ENCODE data around the gene ACAA1. TPM values are rescaled to one million over a fixed set of nuclear protein-coding genes. Genes with fewer than 3 reads are reported as not detected.

Gene ACAA1
- total RNA-seq, 2 experiments from 2014 or later: 55.5 to 57.7 TPM

- intact Hi-C loops (cut with micrococcal nuclease): loop anchor here (5.0 to 10.0 kb wide), 3 partner anchors 141 to 361 kb away; partner anchors contain the start of gene XYLB
- Mint-ChIP-seq H3K4me1 (ENCODE audit: low read depth) (no peaks in the 10 kb centered on the region), H3K36me3 (peaks cover 5% of the 10 kb centered on the region), H3K9me3 (no peaks in the 10 kb centered on the region), H3K27me3 (no peaks in the 10 kb centered on the region), H3K4me3 (no peak overlapping the region), H3K27ac (no peak overlapping the region)
- ChIA-PET POLR2A (interaction anchor here (1.2 kb wide), 1 partner anchor 50 kb away, joined by 3 read pairs; no protein-coding TSS in a partner anchor), CTCF (interaction anchor here (0.7 to 5.2 kb wide), 6 partner anchors 8 to 406 kb away, joined by 3 to 41 read pairs (median 4); partner anchors contain the start of gene XYLB)
- no peak for DNase-seq
These were observed 21.1 kb downstream of the ACAA1 start for GRCh38 chr3:38115645-38116427.

- peak; percentile 5 for DNase-seq
- H3K27ac Mint-ChIP-seq: no peak overlapping the region
- ChIA-PET CTCF (interaction anchor here (0.8 kb wide), 1 partner anchor 118 kb away, joined by 3 read pairs; no protein-coding TSS in a partner anchor), POLR2A (interaction anchor here (1.2 kb wide), 1 partner anchor 51 kb away, joined by 3 read pairs; no protein-coding TSS in a partner anchor)
- H3K36me3 Mint-ChIP-seq: no peaks in the 10 kb centered on the region
- H3K9me3 Mint-ChIP-seq: no peaks in the 10 kb centered on the region
- no peaks in the 10 kb centered on the region for H3K4me1 Mint-ChIP-seq (ENCODE audit: low read depth)
- H3K4me3 Mint-ChIP-seq: no peak overlapping the region
- intact Hi-C loops (cut with micrococcal nuclease): loop anchor here (5.0 to 10.0 kb wide), 3 partner anchors 140 to 362 kb away; partner anchors contain the start of gene XYLB
- H3K27me3 Mint-ChIP-seq: no peaks in the 10 kb centered on the region
These were observed 21.9 kb downstream of the ACAA1 start for GRCh38 chr3:38114875-38115644.

GRCh38 chr3:38114052-38114874 lies 22.7 kb downstream of the ACAA1 start:
- Mint-ChIP-seq H3K9me3 (no peaks in the 10 kb centered on the region), H3K27ac (no peak overlapping the region), H3K4me3 (no peak overlapping the region), H3K27me3 (no peaks in the 10 kb centered on the region), H3K36me3 (no peaks in the 10 kb centered on the region), H3K4me1 (ENCODE audit: low read depth) (no peaks in the 10 kb centered on the region)
- peak; percentile 7 for DNase-seq
- ChIA-PET POLR2A (no interaction called here), CTCF (no interaction called here)
- intact Hi-C loops (cut with micrococcal nuclease): loop anchor here (10.0 kb wide), 1 partner anchor 139 kb away; no protein-coding TSS in a partner anchor

GRCh38 chr3:38112378-38112761 lies 24.6 kb downstream of the ACAA1 start:
- no peaks in the 10 kb centered on the region for H3K36me3 Mint-ChIP-seq
- H3K4me1 Mint-ChIP-seq (ENCODE audit: low read depth): no peaks in the 10 kb centered on the region
- no peaks in the 10 kb centered on the region for H3K9me3 Mint-ChIP-seq
- POLR2A ChIA-PET: no interaction called here
- H3K27me3 Mint-ChIP-seq: no peaks in the 10 kb centered on the region
- CTCF ChIA-PET: no interaction called here
- no peak overlapping the region for H3K4me3 Mint-ChIP-seq
- H3K27ac Mint-ChIP-seq: no peak overlapping the region
- intact Hi-C loops (cut with micrococcal nuclease): loop anchor here (10.0 kb wide), 1 partner anchor 138 kb away; no protein-coding TSS in a partner anchor
- no peak for DNase-seq

GRCh38 chr3:38111696-38112377 lies 25.1 kb downstream of the ACAA1 start:
- H3K4me1 Mint-ChIP-seq (ENCODE audit: low read depth): no peaks in the 10 kb centered on the region
- no peaks in the 10 kb centered on the region for H3K27me3 Mint-ChIP-seq
- DNase-seq: peak; percentile 4
- intact Hi-C loops (cut with micrococcal nuclease): loop anchor here (10.0 kb wide), 1 partner anchor 137 kb away; no protein-coding TSS in a partner anchor
- ChIA-PET POLR2A (no interaction called here), CTCF (no interaction called here)
- H3K9me3 Mint-ChIP-seq: no peaks in the 10 kb centered on the region
- H3K4me3 Mint-ChIP-seq: no peak overlapping the region
- H3K27ac Mint-ChIP-seq: no peak overlapping the region
- H3K36me3 Mint-ChIP-seq: no peaks in the 10 kb centered on the region

GRCh38 chr3:38111201-38111600 lies 25.7 kb downstream of the ACAA1 start:
- Mint-ChIP-seq H3K4me1 (ENCODE audit: low read depth) (no peaks in the 10 kb centered on the region), H3K36me3 (no peaks in the 10 kb centered on the region), H3K27me3 (no peaks in the 10 kb centered on the region), H3K27ac (no peak overlapping the region), H3K9me3 (no peaks in the 10 kb centered on the region), H3K4me3 (no peak overlapping the region)
- DNase-seq: no peak
- ChIA-PET POLR2A (no interaction called here), CTCF (no interaction called here)
- intact Hi-C loops (cut with micrococcal nuclease): loop anchor here (10.0 kb wide), 1 partner anchor 136 kb away; no protein-coding TSS in a partner anchor

GRCh38 chr3:38110314-38111050 lies 26.4 kb downstream of the ACAA1 start:
- no peaks in the 10 kb centered on the region for H3K4me1 Mint-ChIP-seq (ENCODE audit: low read depth)
- no peak overlapping the region for H3K27ac Mint-ChIP-seq
- H3K9me3 Mint-ChIP-seq: peaks cover 3% of the 10 kb centered on the region
- no peak for DNase-seq
- CTCF ChIA-PET: no interaction called here
- H3K4me3 Mint-ChIP-seq: no peak overlapping the region
- H3K36me3 Mint-ChIP-seq: peaks cover 3% of the 10 kb centered on the region
- H3K27me3 Mint-ChIP-seq: no peaks in the 10 kb centered on the region
- POLR2A ChIA-PET: no interaction called here
- intact Hi-C loops (cut with micrococcal nuclease): loop anchor here (10.0 kb wide), 1 partner anchor 136 kb away; no protein-coding TSS in a partner anchor

- H3K36me3 Mint-ChIP-seq: peaks cover 6% of the 10 kb centered on the region
- intact Hi-C loops (cut with micrococcal nuclease): loop anchor here (10.0 kb wide), 1 partner anchor 135 kb away; no protein-coding TSS in a partner anchor
These were observed 27.2 kb downstream of the ACAA1 start for GRCh38 chr3:38109580-38110313.

GRCh38 chr3:38108649-38109579 lies 28.0 kb downstream of the ACAA1 start:
- Mint-ChIP-seq H3K27me3 (no peaks in the 10 kb centered on the region), H3K4me1 (ENCODE audit: low read depth) (no peaks in the 10 kb centered on the region), H3K4me3 (no peak overlapping the region), H3K36me3 (peaks cover 9% of the 10 kb centered on the region), H3K9me3 (peaks cover 11% of the 10 kb centered on the region), H3K27ac (no peak overlapping the region)
- CTCF ChIA-PET: interaction anchor here (1.0 to 1.3 kb wide), 2 partner anchors 8 to 9 kb away, joined by 3 read pairs; no protein-coding TSS in a partner anchor
- intact Hi-C loops (cut with micrococcal nuclease): no loop called here
- POLR2A ChIA-PET: no interaction called here
- no peak for DNase-seq

More at GRCh38 chr3:38109580-38110313, 27.2 kb downstream of the ACAA1 start:
- H3K4me3 Mint-ChIP-seq: no peak overlapping the region
- no peak for DNase-seq
- no peaks in the 10 kb centered on the region for H3K27me3 Mint-ChIP-seq
- ChIA-PET CTCF (interaction anchor here (1.0 kb wide), 1 partner anchor 8 kb away, joined by 3 read pairs; no protein-coding TSS in a partner anchor), POLR2A (no interaction called here)
- H3K9me3 Mint-ChIP-seq: peaks cover 8% of the 10 kb centered on the region
- H3K4me1 Mint-ChIP-seq (ENCODE audit: low read depth): no peaks in the 10 kb centered on the region
- H3K27ac Mint-ChIP-seq: no peak overlapping the region
